PC-3 (cell line): Measurements from ENCODE around the gene ASIC3.

Experiments used
- EZH2 ChIP-seq: fragments of 300-600 bp; sonication (generic); IDR thresholded peaks from one replicate; pipeline ENCODE4 v1.6.1; 2017; ENCODE audit warnings: antibody characterized with exemption, mild to moderate bottlenecking, low read length; ENCODE audit not compliant: unreplicated experiment
- TF ChIP-seq, protein P1 (sequence below): fragments of 300-600 bp; sonication (generic); conservative IDR thresholded peaks from 2 replicates; pipeline ENCODE4 v1.5.1; 2017; ENCODE audit warnings: antibody characterized with exemption, low read depth, mild to moderate bottlenecking, low read length

DNA sequence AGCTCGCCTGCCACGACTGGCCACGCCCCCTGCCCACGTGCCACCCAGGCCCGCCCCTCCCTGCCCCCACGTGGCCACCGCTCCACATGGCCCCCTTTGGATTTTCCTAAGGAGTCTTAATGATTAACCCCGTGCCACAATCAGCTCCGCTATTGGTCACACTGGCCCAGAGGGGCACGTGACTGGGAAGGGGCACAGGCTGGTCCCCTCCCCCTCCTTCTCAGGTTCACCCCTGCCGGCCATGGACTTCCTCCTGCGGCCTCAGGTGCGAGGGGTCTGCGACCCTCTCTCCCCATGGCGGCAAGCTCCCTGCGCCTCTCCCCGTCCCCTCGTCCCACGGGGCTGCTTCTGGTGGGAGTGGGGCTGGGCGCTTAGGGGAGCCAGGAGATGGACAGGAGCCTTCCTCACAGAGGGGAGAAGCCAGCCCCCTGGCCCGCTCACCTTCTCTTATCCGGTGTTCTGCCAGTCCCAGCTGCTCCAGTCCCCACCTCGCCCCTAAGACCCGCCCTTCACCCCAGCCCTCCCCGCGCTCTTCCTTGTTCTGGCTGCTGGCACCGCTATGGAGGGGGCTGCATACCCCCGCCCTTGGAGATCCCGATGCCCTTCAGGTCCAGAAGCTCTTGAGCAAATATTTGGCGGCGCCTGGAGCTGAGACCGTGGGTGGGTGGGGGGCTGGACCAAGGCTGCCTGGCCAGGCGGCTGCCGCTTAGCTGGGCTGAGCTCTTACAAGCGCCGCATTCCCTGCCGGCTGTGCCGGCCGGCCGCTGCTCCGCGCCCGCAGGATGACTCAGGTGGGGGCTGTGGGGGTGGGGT is 14.3 kb downstream of the ASIC3 start:
- TF ChIP-seq, protein P1, sequence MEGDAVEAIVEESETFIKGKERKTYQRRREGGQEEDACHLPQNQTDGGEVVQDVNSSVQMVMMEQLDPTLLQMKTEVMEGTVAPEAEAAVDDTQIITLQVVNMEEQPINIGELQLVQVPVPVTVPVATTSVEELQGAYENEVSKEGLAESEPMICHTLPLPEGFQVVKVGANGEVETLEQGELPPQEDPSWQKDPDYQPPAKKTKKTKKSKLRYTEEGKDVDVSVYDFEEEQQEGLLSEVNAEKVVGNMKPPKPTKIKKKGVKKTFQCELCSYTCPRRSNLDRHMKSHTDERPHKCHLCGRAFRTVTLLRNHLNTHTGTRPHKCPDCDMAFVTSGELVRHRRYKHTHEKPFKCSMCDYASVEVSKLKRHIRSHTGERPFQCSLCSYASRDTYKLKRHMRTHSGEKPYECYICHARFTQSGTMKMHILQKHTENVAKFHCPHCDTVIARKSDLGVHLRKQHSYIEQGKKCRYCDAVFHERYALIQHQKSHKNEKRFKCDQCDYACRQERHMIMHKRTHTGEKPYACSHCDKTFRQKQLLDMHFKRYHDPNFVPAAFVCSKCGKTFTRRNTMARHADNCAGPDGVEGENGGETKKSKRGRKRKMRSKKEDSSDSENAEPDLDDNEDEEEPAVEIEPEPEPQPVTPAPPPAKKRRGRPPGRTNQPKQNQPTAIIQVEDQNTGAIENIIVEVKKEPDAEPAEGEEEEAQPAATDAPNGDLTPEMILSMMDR, result no peak
- TF ChIP-seq EZH2, result no peak
